Activated CD4-positive, alpha-beta T cell treated with anti-CD3 and anti-CD28 coated beads, Interleukin-2, amount 10 ng/mL, durations not matched to agents 7 days and 5 days (primary cell): ENCODE measurements around the gene MTMR4. TPM values are rescaled to one million over a fixed set of nuclear protein-coding genes. Genes with fewer than 3 reads are reported as not detected.

ENCODE experiments used
- CTCF ChIA-PET: fragments of 350-600 bp; sonication (Branson Sonifier 250); formaldehyde crosslinking; loops from one replicate; lab custom pipeline; 2021; ENCODE audit warnings: antibody characterized with exemption; lab: Charles Lee
- POLR2A ChIA-PET: fragments of 350-600 bp; sonication (Branson Sonifier 250); formaldehyde crosslinking; loops from one replicate; lab custom pipeline; 2021; ENCODE audit warnings: antibody characterized with exemption; lab: Charles Lee
- DNase-seq: peaks from one replicate; pipeline ENCODE4 v3.0.0-alpha.2; 2020
- H3K27ac Mint-ChIP-seq: one replicate; pipeline ENCODE4 v1.8.0; 2021; ENCODE audit warnings: mild to moderate bottlenecking, moderate library complexity, mixed read lengths
- H3K27me3 Mint-ChIP-seq: one replicate; pipeline ENCODE4 v1.8.0; 2021; ENCODE audit warnings: mixed read lengths
- H3K36me3 Mint-ChIP-seq: one replicate; pipeline ENCODE4 v1.8.0; 2021; ENCODE audit warnings: low read depth, mixed read lengths
- H3K4me1 Mint-ChIP-seq: one replicate; pipeline ENCODE4 v1.8.0; 2021; ENCODE audit warnings: mixed read lengths
- H3K4me3 Mint-ChIP-seq: one replicate; pipeline ENCODE4 v1.8.0; 2021; ENCODE audit warnings: mild to moderate bottlenecking, moderate library complexity, mixed read lengths
- H3K9me3 Mint-ChIP-seq: one replicate; pipeline ENCODE4 v1.8.0; 2021; ENCODE audit warnings: mixed read lengths
- total RNA-seq, 2 experiments: library from RNA; stranded (reverse); gene quantifications; one replicate each; pipeline ENCODE4 v1.2.3, GENCODE V29; 2021

MTMR4 gene
- total RNA-seq, 2 experiments from 2014 or later, result 48.9 to 55.9 TPM

DNA sequence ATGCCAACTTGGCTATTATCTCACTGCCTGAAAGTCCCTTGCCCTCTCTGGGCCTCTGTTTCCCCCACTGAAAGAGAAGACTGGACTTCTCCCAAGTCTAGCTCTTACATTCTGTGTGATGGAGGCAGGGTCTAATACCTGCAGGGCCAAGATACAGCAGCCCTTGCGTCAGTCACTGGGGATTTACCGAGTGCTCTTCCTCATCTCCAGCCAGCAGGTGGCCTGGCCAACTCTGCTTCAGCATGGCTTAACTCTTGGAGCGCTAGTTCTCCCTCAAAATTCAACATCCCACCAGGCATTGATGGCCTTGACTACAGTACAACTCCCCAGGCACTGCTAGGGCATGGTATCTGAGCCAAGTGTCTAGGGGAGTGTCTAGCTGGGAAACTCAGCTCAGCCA lies 19.9 kb upstream of the MTMR4 start:
- H3K4me3 Mint-ChIP-seq, result no peak overlapping the region
- no peak overlapping the region for H3K27ac Mint-ChIP-seq
- ChIA-PET POLR2A (interaction anchor here (0.5 kb wide), 1 partner anchor 912 kb away, joined by 4 read pairs; no protein-coding TSS in a partner anchor), CTCF (interaction anchor here (0.7 to 1.6 kb wide), 5 partner anchors 8 to 22 kb away, joined by 3 to 6 read pairs (median 5); partner anchors contain the start of gene MTMR4)
- no peaks in the 10 kb centered on the region for H3K36me3 Mint-ChIP-seq
- no peak for DNase-seq
- H3K9me3 Mint-ChIP-seq, result no peaks in the 10 kb centered on the region
- H3K4me1 Mint-ChIP-seq, result no peaks in the 10 kb centered on the region
- peaks cover 37% of the 10 kb centered on the region for H3K27me3 Mint-ChIP-seq

DNA sequence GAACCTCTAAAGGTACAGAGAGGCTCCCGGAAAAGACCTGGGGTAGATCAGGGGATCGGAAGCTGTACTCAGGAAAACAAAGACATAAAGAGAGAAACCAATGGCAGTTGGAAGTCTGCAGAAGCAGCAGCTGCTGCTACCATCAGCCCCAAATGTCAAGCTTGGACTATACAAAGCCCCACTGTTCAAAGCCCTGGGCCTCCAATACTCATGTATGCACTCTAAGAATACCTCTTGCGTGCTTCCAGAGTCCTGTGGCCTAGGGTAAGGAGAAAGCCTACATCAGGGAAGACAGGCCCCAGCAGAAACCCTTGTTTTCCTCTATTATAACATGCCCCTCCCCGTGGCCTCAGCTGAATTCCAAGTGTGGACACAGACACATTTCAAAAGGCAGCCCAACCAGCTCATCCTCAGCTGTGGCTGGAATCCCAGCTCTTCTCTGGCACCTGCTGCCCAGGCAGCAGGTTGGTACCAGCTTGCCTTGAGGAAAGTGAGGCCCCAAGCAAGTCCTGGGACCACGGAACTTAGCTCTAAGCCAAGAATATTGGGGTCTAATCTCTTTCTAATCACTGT lies 19.3 kb upstream of the MTMR4 start:
- Mint-ChIP-seq H3K4me1 (no peaks in the 10 kb centered on the region), H3K27me3 (peaks cover 43% of the 10 kb centered on the region), H3K9me3 (no peaks in the 10 kb centered on the region), H3K36me3 (no peaks in the 10 kb centered on the region), H3K27ac (no peak overlapping the region), H3K4me3 (no peak overlapping the region)
- ChIA-PET CTCF (interaction anchor here (0.6 to 1.6 kb wide), 7 partner anchors 8 to 38 kb away, joined by 3 to 6 read pairs (median 5); partner anchors contain the start of gene MTMR4), POLR2A (no interaction called here)
- no peak for DNase-seq

DNA sequence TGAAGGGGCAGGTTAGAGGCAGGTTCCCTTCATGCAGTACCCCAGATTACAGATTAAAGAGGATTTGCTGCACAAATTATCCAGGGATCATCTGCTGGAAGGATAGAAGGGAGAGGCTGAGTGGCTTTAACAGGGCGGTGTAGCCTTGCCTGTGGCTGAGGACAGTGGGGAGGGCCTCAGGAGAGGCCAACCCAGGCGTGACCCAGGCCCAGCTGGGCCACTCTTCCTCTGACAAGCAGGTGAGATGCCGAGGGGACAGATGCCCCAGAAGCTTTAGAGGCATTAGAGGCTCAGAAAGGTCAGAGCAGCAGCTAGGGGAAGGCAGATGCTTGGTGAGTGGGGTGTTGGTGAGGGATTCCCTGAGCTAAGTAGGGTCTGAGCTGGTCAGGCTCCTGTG lies 18.1 kb upstream of the MTMR4 start:
- POLR2A ChIA-PET, result interaction anchor here (1.2 kb wide), 1 partner anchor 99 kb away, joined by 4 read pairs; no protein-coding TSS in a partner anchor
- CTCF ChIA-PET, result interaction anchor here (0.6 to 1.6 kb wide), 5 partner anchors 9 to 652 kb away, joined by 4 to 7 read pairs (median 4); no protein-coding TSS in a partner anchor
- no peak for DNase-seq
- H3K36me3 Mint-ChIP-seq, result no peaks in the 10 kb centered on the region
- H3K4me3 Mint-ChIP-seq, result peak overlapping the region; percentile 51
- peaks cover under 1% of the 10 kb centered on the region for H3K4me1 Mint-ChIP-seq
- no peak overlapping the region for H3K27ac Mint-ChIP-seq
- H3K27me3 Mint-ChIP-seq, result peaks cover 43% of the 10 kb centered on the region
- H3K9me3 Mint-ChIP-seq, result no peaks in the 10 kb centered on the region

DNA sequence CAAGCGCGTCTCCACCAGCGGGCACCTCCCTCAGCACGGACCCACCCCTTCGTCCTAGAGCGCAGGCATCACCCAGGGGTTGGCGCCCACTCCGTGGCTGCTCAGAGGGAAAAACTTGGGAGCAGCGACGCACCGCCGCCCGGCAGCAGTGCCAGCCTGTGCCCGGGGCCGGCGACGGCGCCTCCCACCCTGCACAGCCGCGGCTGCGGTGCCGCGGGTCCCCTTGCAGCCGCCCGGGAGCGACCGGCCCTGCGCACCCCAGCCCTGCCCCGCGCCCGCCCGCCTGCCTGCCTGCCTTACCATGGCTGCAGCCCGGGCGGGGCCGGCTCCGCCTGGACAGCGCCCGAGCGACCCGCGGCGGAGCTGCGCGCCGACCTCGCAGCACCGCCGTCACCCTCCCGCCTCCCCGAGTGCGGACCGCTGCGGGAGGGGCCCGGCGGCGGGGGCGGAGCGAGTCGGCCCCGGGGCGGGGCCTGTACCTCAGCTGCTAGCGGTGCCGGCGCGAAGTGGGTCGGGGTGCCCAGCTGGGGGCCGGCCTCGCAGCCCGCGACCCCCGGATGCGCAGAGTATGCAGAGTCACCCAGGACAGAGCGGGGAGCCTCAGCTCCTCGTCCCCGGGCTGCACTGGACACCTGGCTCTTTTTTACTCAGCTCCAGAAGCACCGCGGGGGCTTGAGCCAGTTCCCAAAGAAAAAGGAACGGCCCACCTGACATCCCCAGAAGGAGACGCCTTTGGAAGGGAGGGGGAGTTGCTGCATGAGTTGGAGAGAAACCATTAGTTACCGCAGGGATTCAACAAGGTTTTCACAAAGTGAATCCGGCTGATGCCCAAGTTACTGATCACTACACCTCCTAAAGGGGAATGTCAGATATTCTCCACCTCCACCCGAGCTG lies 17.5 kb upstream of the MTMR4 start:
- Mint-ChIP-seq H3K27me3 (peaks cover 43% of the 10 kb centered on the region), H3K36me3 (no peaks in the 10 kb centered on the region), H3K9me3 (no peaks in the 10 kb centered on the region), H3K4me3 (peak overlapping the region; percentile 51), H3K4me1 (peaks cover 7% of the 10 kb centered on the region), H3K27ac (no peak overlapping the region)
- ChIA-PET CTCF (interaction anchor here (0.6 to 1.6 kb wide), 6 partner anchors 8 to 652 kb away, joined by 3 to 7 read pairs (median 4); no protein-coding TSS in a partner anchor), POLR2A (interaction anchor here (1.2 kb wide), 1 partner anchor 100 kb away, joined by 4 read pairs; no protein-coding TSS in a partner anchor)
- DNase-seq, result peak; percentile 64

DNA sequence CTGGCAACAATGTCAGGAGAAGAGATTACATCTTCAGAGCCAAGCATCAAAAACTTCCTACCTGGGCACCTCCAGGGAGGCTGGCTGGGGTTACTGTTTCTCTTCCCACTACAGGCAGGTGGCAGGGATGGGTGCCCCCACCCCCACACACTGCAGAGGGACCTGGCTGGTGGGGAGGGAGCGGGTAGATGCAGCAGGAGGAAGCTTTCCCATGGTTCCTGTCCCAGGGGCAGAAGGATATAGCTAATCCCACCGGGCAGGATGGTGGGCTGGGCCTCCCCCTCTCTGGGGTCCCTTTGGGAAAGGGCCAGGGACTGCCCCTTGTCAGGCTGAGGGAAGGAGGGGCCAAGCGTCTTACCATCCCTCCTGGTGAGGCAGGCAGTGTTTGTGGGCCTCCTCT lies 16.7 kb upstream of the MTMR4 start:
- CTCF ChIA-PET, result interaction anchor here (1.0 to 3.3 kb wide), 4 partner anchors 8 to 19 kb away, joined by 3 to 14 read pairs (median 6); no protein-coding TSS in a partner anchor
- DNase-seq, result no peak
- H3K27me3 Mint-ChIP-seq, result peaks cover 40% of the 10 kb centered on the region
- no peaks in the 10 kb centered on the region for H3K9me3 Mint-ChIP-seq
- H3K4me1 Mint-ChIP-seq, result peaks cover 15% of the 10 kb centered on the region
- POLR2A ChIA-PET, result no interaction called here
- H3K36me3 Mint-ChIP-seq, result no peaks in the 10 kb centered on the region
- H3K4me3 Mint-ChIP-seq, result peak overlapping the region; percentile 37
- H3K27ac Mint-ChIP-seq, result no peak overlapping the region

DNA sequence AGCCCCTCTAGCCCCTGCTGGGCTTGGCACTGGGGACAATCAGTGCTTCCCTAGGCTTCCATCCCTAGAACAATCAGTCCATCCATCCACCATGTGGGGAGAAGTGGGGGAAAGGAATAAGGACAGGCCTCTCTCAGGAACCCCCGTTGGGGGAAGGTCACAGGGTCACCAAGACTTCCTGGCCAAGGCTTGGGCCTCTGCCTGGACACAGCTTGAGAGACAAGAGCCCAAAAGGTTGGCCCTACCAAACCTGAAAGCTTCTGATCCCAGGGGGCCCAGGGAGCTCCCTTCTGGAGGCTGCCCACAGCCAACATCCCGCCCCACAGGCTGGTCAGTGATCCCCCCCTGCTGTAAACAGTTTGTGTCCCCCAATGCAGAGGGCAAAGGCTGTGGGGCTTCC lies 16.2 kb upstream of the MTMR4 start:
- DNase-seq, result no peak
- Mint-ChIP-seq H3K4me1 (peaks cover 19% of the 10 kb centered on the region), H3K4me3 (peak overlapping the region; percentile 37), H3K36me3 (no peaks in the 10 kb centered on the region), H3K9me3 (no peaks in the 10 kb centered on the region), H3K27me3 (peaks cover 37% of the 10 kb centered on the region), H3K27ac (no peak overlapping the region)
- POLR2A ChIA-PET, result no interaction called here
- CTCF ChIA-PET, result interaction anchor here (3.3 kb wide), 2 partner anchors 8 to 11 kb away, joined by 11 to 14 read pairs; no protein-coding TSS in a partner anchor

DNA sequence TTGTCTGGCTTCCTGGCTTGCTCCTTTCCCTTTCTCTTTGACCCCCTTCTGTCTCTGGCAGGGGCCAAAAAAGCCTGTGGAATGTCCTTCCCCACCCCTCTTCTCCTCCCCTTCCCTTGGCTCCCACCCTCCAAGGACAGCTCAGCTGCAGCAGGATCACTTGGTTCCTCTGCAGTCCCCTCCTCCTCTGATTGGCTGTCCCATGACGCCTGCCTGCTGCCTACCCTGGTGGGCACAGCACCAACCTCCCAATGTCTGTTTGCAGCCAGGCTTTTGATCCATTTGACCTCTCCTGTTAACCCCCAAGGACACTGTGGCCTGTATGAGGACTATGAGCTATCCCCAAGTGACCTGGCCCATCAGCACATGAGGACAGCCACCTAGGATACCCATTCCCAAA lies 14.8 kb upstream of the MTMR4 start:
- Mint-ChIP-seq H3K9me3 (no peaks in the 10 kb centered on the region), H3K27me3 (peaks cover 28% of the 10 kb centered on the region), H3K4me3 (no peak overlapping the region), H3K27ac (no peak overlapping the region), H3K4me1 (peaks cover 21% of the 10 kb centered on the region), H3K36me3 (no peaks in the 10 kb centered on the region)
- CTCF ChIA-PET, result interaction anchor here (1.1 to 3.3 kb wide), 4 partner anchors 9 to 25 kb away, joined by 3 to 14 read pairs (median 7); no protein-coding TSS in a partner anchor
- no peak for DNase-seq
- POLR2A ChIA-PET, result interaction anchor here (0.5 kb wide), 1 partner anchor 514 kb away, joined by 4 read pairs; no protein-coding TSS in a partner anchor

DNA sequence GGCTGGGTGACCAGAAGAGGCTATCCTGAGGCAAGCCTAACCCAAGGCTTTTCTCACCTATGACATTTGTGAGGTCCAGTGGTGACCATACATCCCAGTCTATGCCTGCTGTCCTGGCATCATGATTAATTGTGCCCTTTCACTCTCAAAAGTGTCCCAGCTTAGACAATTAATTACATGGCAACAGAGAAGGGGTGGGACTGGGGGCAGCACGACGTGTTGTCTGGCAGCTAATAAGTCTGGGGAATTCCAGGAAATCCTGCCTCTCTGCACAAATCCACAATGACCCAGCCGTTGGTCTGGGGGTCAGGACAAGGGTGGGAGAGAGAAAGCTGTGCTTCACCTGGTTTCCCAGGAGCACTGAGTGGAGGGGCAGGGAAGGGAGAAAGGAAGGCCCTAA lies 14.0 kb upstream of the MTMR4 start:
- POLR2A ChIA-PET, result no interaction called here
- Mint-ChIP-seq H3K27ac (no peak overlapping the region), H3K27me3 (peaks cover 27% of the 10 kb centered on the region), H3K4me3 (no peak overlapping the region), H3K9me3 (no peaks in the 10 kb centered on the region), H3K36me3 (no peaks in the 10 kb centered on the region), H3K4me1 (peaks cover 21% of the 10 kb centered on the region)
- CTCF ChIA-PET, result interaction anchor here (0.5 to 3.3 kb wide), 7 partner anchors 9 to 179 kb away, joined by 3 to 14 read pairs (median 3); no protein-coding TSS in a partner anchor
- no peak for DNase-seq

DNA sequence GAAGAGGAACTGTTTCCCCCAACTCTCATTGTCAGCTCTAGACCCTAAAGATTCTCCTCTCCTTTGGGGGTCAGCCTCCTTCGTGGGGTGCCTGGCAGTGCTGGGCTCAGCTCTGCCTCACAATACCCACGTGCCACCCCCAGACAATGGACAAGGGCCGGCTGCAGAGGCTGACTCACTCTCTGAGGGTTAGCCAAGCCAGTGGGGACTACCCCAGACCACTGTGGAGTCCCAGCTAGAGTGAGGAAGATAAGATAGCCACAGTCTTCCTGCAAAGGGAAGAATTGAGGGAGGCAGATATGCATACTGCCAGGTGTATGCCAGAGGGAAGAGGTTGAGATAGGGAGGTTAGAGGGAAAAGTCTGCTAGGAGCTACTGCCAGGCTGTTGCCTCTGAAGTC lies 13.5 kb upstream of the MTMR4 start:
- CTCF ChIA-PET, result interaction anchor here (0.8 to 3.3 kb wide), 6 partner anchors 9 to 474 kb away, joined by 3 to 14 read pairs (median 4); no protein-coding TSS in a partner anchor
- H3K4me3 Mint-ChIP-seq, result no peak overlapping the region
- peaks cover 21% of the 10 kb centered on the region for H3K4me1 Mint-ChIP-seq
- H3K9me3 Mint-ChIP-seq, result no peaks in the 10 kb centered on the region
- POLR2A ChIA-PET, result interaction anchor here (0.5 to 0.7 kb wide), 2 partner anchors 80 to 103 kb away, joined by 4 read pairs; no protein-coding TSS in a partner anchor
- H3K27me3 Mint-ChIP-seq, result peaks cover 22% of the 10 kb centered on the region
- DNase-seq, result no peak
- H3K27ac Mint-ChIP-seq, result no peak overlapping the region
- no peaks in the 10 kb centered on the region for H3K36me3 Mint-ChIP-seq

DNA sequence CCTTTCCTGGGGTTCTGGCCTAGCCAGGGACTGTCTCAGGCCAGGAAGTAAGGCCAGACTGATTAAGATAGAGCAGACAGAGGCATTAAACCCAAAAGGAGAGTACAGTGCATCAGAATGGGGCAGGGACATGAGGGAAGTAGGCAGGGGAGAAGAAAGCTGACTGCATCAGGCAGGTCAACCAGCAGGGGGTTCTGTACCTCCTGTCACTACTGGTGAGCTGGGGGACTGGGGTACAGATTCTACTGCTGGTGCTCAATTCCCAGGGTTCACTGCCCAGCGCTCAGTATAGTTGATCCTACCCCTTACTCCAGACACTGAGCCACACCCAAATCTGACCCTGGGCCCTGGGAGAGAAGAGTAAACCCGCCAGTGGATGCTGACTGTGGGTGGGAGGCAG lies 12.9 kb upstream of the MTMR4 start:
- Mint-ChIP-seq H3K27me3 (peaks cover 16% of the 10 kb centered on the region), H3K4me3 (no peak overlapping the region), H3K4me1 (peaks cover 21% of the 10 kb centered on the region), H3K36me3 (no peaks in the 10 kb centered on the region), H3K9me3 (no peaks in the 10 kb centered on the region), H3K27ac (peak overlapping the region; percentile 88)
- DNase-seq, result no peak
- CTCF ChIA-PET, result interaction anchor here (0.8 to 3.3 kb wide), 4 partner anchors 11 to 474 kb away, joined by 3 to 11 read pairs (median 4); no protein-coding TSS in a partner anchor
- POLR2A ChIA-PET, result interaction anchor here (0.5 to 0.7 kb wide), 2 partner anchors 79 to 104 kb away, joined by 4 read pairs; no protein-coding TSS in a partner anchor

DNA sequence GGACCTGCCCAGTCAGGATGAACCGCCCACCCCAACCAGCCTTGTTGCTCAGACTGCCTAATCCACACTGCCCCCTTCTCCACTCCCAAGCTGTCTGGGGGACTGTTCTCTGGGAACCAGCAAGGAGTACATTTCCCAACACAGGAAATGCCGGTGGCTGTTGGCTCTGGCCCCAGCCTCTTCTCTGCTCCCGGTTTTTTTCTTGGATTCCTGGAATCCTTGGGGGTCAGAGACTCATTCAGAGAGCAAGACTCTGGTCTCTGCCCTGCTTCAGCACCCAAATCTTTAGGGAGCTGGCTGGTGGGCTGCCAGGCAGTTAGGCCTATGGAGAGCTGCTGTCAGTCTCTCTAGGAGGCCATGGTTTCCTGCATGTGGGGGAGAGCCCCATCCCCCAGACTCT lies 10.8 kb upstream of the MTMR4 start:
- ChIA-PET CTCF (no interaction called here), POLR2A (no interaction called here)
- no peak overlapping the region for H3K4me3 Mint-ChIP-seq
- no peak overlapping the region for H3K27ac Mint-ChIP-seq
- peaks cover 21% of the 10 kb centered on the region for H3K4me1 Mint-ChIP-seq
- no peak for DNase-seq
- H3K9me3 Mint-ChIP-seq, result no peaks in the 10 kb centered on the region
- peaks cover 12% of the 10 kb centered on the region for H3K27me3 Mint-ChIP-seq
- no peaks in the 10 kb centered on the region for H3K36me3 Mint-ChIP-seq

DNA sequence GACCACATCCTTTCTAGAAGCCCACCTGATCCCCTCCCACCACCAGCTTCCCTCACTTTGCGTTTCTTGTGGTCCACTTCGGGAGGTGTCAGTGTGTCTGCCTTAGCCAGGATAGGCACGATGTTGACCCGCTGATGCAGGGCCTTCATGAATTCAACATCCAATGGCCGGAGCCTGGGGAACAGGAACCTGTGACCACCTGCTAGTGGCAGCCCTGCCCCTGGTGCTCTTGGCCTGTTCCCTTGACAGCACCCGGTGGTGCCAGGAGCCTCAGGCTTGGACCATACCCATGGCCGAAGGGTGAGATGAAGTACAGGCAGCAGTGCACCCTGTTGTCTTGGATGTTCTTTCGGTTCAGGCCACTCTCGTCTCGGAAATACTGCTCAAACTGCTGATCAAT lies 7.2 kb upstream of the MTMR4 start:
- no peak overlapping the region for H3K27ac Mint-ChIP-seq
- no peak overlapping the region for H3K4me3 Mint-ChIP-seq
- H3K4me1 Mint-ChIP-seq, result peaks cover 26% of the 10 kb centered on the region
- no peaks in the 10 kb centered on the region for H3K36me3 Mint-ChIP-seq
- H3K9me3 Mint-ChIP-seq, result no peaks in the 10 kb centered on the region
- DNase-seq, result no peak
- no peaks in the 10 kb centered on the region for H3K27me3 Mint-ChIP-seq
- POLR2A ChIA-PET, result interaction anchor here (0.6 kb wide), 1 partner anchor 479 kb away, joined by 5 read pairs; no protein-coding TSS in a partner anchor
- CTCF ChIA-PET, result interaction anchor here (1.3 kb wide), 3 partner anchors 10 to 115 kb away, joined by 3 to 4 read pairs (median 3); no protein-coding TSS in a partner anchor
